Suprapubic skin (tissue), 3 donors: ENCODE data around the gene CDK5RAP1.

Experiments
- EP300 ChIP-seq: sonication (generic); formaldehyde crosslinking; IDR thresholded peaks from one replicate; pipeline ENCODE4 v1.6.1; 2017; ENCODE audit warnings: antibody characterized with exemption
- POLR2A ChIP-seq, 2 donors: fragments of 450-650 bp; IDR thresholded peaks; one replicate each; pipeline ENCODE4 v1.6.1; 2017; ENCODE audit warnings: antibody characterized with exemption in 2 of 2, mild to moderate bottlenecking in 2 of 2, moderate library complexity in 2 of 2
- TF ChIP-seq, protein P1 (sequence below), 2 donors: fragments of 200-600 bp in 1 of 2; fragments of 450-650 bp in 1 of 2; sonication (generic) in 1 of 2; IDR thresholded peaks; one replicate each; pipeline ENCODE4 v1.5.1; 2016 to 2019; ENCODE audit warnings: antibody characterized with exemption in 2 of 2, mild to moderate bottlenecking in 1 of 2, moderate library complexity in 1 of 2

GRCh38 chr20:33412484-33412838 lies 11.1 kb upstream of the CDK5RAP1 start:
- TF ChIP-seq POLR2A (IDR thresholded peaks at IDR 0.05) (no peak), EP300 (no peak)
- TF ChIP-seq, protein P1, sequence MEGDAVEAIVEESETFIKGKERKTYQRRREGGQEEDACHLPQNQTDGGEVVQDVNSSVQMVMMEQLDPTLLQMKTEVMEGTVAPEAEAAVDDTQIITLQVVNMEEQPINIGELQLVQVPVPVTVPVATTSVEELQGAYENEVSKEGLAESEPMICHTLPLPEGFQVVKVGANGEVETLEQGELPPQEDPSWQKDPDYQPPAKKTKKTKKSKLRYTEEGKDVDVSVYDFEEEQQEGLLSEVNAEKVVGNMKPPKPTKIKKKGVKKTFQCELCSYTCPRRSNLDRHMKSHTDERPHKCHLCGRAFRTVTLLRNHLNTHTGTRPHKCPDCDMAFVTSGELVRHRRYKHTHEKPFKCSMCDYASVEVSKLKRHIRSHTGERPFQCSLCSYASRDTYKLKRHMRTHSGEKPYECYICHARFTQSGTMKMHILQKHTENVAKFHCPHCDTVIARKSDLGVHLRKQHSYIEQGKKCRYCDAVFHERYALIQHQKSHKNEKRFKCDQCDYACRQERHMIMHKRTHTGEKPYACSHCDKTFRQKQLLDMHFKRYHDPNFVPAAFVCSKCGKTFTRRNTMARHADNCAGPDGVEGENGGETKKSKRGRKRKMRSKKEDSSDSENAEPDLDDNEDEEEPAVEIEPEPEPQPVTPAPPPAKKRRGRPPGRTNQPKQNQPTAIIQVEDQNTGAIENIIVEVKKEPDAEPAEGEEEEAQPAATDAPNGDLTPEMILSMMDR (IDR thresholded peaks at IDR 0.05) = no peak
